Karpas-422 (cell line): ENCODE data around the gene GHRL. TPM values are rescaled to one million over a fixed set of nuclear protein-coding genes. Genes with fewer than 3 reads are reported as not detected.

Experiments
- DNase-seq: peaks from one replicate; pipeline ENCODE4 v3.0.0-alpha.2; 2015
- H2AFZ ChIP-seq: fragments of 200-600 bp; sonication (generic); 2 replicates; pipeline ENCODE4 v1.6.1; 2014; ENCODE audit warnings: antibody characterized with exemption, low read length, mixed read lengths
- H3K27ac ChIP-seq: fragments of 200-600 bp; sonication (generic); 2 replicates; pipeline ENCODE4 v1.5.1; 2014; ENCODE audit warnings: mild to moderate bottlenecking, low read length, moderate library complexity
- H3K27me3 ChIP-seq: fragments of 200-600 bp; sonication (generic); 2 replicates; pipeline ENCODE4 v1.6.1; 2014; ENCODE audit warnings: low read length, mixed read lengths
- H3K36me3 ChIP-seq: fragments of 200-600 bp; sonication (generic); 2 replicates; pipeline ENCODE4 v1.6.1; 2014; ENCODE audit warnings: low read length, mixed read lengths; ENCODE audit not compliant: insufficient read depth
- H3K4me1 ChIP-seq: fragments of 200-600 bp; sonication (generic); 2 replicates; pipeline ENCODE4 v1.6.1; 2014; ENCODE audit warnings: mild to moderate bottlenecking, low read length, mixed read lengths
- H3K4me2 ChIP-seq: fragments of 200-600 bp; sonication (generic); 2 replicates; pipeline ENCODE4 v1.6.1; 2014; ENCODE audit warnings: low read length, low read depth, mild to moderate bottlenecking; ENCODE audit not compliant: poor library complexity, severe bottlenecking
- H3K4me3 ChIP-seq: fragments of 200-600 bp; sonication (generic); 2 replicates; pipeline ENCODE4 v1.5.1; 2014; ENCODE audit warnings: mild to moderate bottlenecking, antibody characterized with exemption, low read length, mixed read lengths
- H3K79me2 ChIP-seq: fragments of 200-600 bp; sonication (generic); 2 replicates; pipeline ENCODE4 v1.6.1; 2014; ENCODE audit warnings: mild to moderate bottlenecking, low read length, mixed read lengths
- H3K9ac ChIP-seq: fragments of 200-600 bp; sonication (generic); 2 replicates; pipeline ENCODE4 v1.6.0; 2014; ENCODE audit warnings: low read length
- H3K9me2 ChIP-seq: fragments of 200-600 bp; sonication (generic), shearing (Covaris generic); replicated peaks from 2 replicates; pipeline ENCODE4 v1.6.0; 2014; ENCODE audit warnings: mild to moderate bottlenecking, low read length, moderate library complexity; ENCODE audit not compliant: insufficient read depth
- H3K9me3 ChIP-seq: fragments of 300-700, 200-600 bp; sonication (generic); 2 replicates; pipeline ENCODE4 v1.6.1; 2014; ENCODE audit warnings: low read length, mixed read lengths
- H4K20me1 ChIP-seq: fragments of 200-600 bp; sonication (generic); 2 replicates; pipeline ENCODE4 v1.6.1; 2014; ENCODE audit warnings: mild to moderate bottlenecking, antibody characterized with exemption, low read length, low read depth; ENCODE audit not compliant: insufficient read depth
- total RNA-seq: library from RNA; depleted of rRNA; stranded (reverse); fragments of >200 nt; shearing (Covaris generic); gene quantifications from 2 replicates; pipeline ENCODE4 v1.2.3, GENCODE V29; 2014; ENCODE audit warnings: low replicate concordance

GHRL gene
- total RNA-seq, 1 experiment from 2014 or later, result 1.1 TPM

DNA sequence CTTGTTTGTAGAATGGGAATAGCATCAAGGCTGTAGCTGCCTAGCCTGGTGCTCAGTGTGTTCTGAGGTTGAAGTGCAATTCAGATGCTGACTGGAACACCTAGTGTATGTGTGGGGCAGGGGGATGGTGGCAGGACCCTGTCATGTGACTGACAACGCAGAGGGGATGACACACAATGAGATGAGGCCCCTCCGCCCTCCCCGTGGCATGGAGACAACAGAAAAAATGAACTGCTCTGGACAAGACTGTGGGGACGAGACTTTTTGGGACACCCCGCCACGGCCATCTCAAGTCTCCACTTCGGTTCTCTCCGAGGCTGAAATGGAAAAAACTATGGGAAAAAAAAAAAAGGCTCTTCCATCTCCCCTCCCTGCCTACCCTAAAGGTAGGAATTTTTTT is 38.6 kb upstream of the GHRL start:
- Histone ChIP-seq H3K27ac (no peak overlapping the region), H3K36me3 (no peaks in the 10 kb centered on the region), H3K79me2 (no peaks in the 10 kb centered on the region), H4K20me1 (no peaks in the 10 kb centered on the region), H3K9ac (no peak overlapping the region), H3K9me2 (no peaks in the 10 kb centered on the region), H3K4me1 (no peaks in the 10 kb centered on the region), H3K27me3 (no peaks in the 10 kb centered on the region), H3K4me2 (no peak overlapping the region), H3K9me3 (no peaks in the 10 kb centered on the region), H2AFZ (no peak overlapping the region), H3K4me3 (no peak overlapping the region)
- DNase-seq, result no peak

DNA sequence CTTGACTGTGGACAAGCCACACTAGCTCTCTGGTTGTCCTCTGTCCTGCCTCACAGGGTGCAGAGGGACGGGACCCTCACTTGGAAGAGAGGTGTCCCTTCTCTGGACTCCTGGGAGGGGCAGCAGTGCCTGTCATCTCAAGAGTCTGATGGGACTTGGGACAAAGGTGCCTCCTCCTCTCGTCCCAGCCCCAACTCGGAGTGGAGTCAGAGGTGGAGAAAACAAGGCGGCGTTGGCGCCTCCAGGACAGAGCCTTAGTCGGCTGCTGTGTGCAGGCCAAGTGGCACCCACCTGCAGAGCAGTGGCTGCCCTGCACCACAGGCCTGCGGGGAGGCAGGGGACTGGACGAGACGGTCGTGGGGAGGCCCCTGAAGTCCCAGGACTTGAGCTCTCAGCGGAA is 37.6 kb upstream of the GHRL start:
- H3K9ac ChIP-seq, result no peak overlapping the region
- no peaks in the 10 kb centered on the region for H4K20me1 ChIP-seq
- H3K27ac ChIP-seq, result no peak overlapping the region
- H3K4me2 ChIP-seq, result no peak overlapping the region
- H3K27me3 ChIP-seq, result no peaks in the 10 kb centered on the region
- no peaks in the 10 kb centered on the region for H3K9me2 ChIP-seq
- H2AFZ ChIP-seq, result no peak overlapping the region
- H3K36me3 ChIP-seq, result no peaks in the 10 kb centered on the region
- no peak for DNase-seq
- no peaks in the 10 kb centered on the region for H3K79me2 ChIP-seq
- no peaks in the 10 kb centered on the region for H3K4me1 ChIP-seq
- H3K4me3 ChIP-seq, result no peak overlapping the region
- no peaks in the 10 kb centered on the region for H3K9me3 ChIP-seq

DNA sequence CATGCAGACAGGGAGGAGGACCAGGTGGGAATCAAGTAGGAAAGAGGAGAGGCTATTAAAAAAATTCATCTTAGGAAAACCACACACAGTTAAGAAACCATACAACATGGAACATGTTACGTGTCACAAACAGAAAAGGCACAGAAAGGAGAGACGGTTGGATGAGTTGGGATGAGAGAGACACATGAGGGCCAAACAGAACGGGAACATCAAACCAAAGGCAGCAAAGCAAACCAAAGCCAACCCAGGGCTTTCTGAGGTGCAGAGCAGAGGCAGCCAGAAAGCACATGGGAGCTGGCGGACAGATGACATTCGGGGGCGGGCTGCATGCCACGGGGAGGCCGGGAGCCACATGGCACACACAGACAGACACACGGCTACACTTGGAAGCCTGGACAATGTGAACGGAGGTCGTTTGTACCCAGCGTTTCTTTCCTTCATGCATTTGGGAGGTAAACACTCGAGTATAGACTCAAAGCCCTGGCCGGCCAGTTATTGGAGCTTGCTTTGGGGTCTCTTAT is 36.8 kb upstream of the GHRL start:
- no peak for DNase-seq
- Histone ChIP-seq H3K79me2 (no peaks in the 10 kb centered on the region), H3K4me2 (no peak overlapping the region), H3K4me3 (no peak overlapping the region), H3K27me3 (no peaks in the 10 kb centered on the region), H3K4me1 (no peaks in the 10 kb centered on the region), H4K20me1 (no peaks in the 10 kb centered on the region), H3K27ac (no peak overlapping the region), H3K9me2 (no peaks in the 10 kb centered on the region), H2AFZ (no peak overlapping the region), H3K9me3 (no peaks in the 10 kb centered on the region), H3K36me3 (no peaks in the 10 kb centered on the region), H3K9ac (no peak overlapping the region)

DNA sequence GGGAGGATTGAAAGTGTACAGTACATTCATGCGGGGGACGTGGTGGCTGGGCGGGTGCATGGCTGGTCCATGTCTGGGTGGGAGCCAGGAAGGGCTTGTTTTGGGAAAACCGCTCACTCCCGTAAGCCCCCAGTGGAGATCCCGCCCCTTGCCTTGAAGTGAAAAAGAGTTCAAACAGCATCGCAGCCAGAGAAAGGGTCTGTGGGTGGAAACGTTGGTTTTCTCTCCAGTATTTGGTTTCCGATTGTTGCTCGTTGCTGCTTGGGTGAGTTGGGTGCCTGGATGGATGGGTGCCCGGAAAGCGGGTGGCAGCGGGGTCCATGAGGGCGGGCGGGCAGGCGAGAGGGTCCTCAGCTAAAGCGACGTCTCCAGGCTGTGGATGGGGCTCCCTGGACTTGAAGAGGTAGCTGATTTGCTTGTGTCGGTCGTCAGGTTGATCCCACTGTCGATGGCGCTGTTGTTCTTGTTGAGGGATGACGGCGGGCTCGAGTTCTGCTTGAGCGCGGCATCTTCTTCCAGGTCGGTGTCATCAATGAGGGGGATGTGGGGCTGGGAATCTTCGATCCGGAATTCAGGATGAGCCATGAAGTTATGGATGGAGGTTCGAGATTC is 35.8 kb upstream of the GHRL start:
- Histone ChIP-seq H3K27ac (no peak overlapping the region), H3K27me3 (no peaks in the 10 kb centered on the region), H3K4me2 (no peak overlapping the region)

DNA sequence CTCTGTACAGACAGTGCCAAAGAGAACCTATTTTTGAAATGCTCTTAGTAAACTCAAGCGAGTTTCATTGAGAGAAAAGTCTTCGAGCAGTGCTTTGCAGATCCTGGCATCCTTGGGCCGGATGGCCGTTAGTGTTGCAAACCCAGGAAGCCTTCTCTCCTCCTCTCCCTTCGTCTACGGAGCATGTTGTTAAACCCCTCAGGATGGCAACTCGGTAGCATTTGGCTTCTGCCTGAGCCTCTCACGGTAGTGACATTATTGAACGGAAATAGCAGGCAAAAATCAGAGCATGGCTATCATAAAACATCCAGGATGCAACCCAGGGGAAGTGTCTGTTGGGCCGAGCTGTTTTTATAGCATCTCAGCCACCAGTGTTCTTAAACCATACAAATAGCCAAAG is 34.8 kb upstream of the GHRL start:
- no peaks in the 10 kb centered on the region for H3K27me3 ChIP-seq
- no peak for DNase-seq

More for the DNA sequence above, 35.8 kb upstream of the GHRL start:
- H4K20me1 ChIP-seq, result no peaks in the 10 kb centered on the region
- H3K4me3 ChIP-seq, result no peak overlapping the region
- H2AFZ ChIP-seq, result no peak overlapping the region
- no peaks in the 10 kb centered on the region for H3K36me3 ChIP-seq
- H3K79me2 ChIP-seq, result no peaks in the 10 kb centered on the region
- no peaks in the 10 kb centered on the region for H3K9me2 ChIP-seq
- H3K9ac ChIP-seq, result no peak overlapping the region
- no peaks in the 10 kb centered on the region for H3K4me1 ChIP-seq
- DNase-seq, result no peak
- H3K9me3 ChIP-seq, result no peaks in the 10 kb centered on the region

DNA sequence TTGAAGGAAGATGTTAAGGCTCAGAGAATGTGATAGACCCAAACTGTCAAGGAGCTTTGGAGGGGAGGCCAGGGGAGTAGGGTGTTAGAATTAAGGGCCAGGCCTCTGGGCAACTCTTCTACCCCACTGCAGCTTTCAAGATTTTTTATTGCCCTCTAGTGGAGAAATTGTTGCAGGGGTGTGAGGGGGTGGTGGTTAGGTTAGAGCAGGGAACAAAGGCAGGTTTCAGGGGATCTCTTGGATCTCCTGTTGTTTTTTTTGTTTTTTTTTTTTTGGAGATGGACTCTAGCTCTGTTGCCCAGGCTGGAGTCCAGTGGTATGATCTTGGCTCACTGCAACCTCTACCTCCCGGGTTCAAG is 29.6 kb upstream of the GHRL start:
- Histone ChIP-seq H3K4me1 (peaks cover 14% of the 10 kb centered on the region), H3K4me3 (no peak overlapping the region), H3K27me3 (no peaks in the 10 kb centered on the region), H3K9me2 (no peaks in the 10 kb centered on the region), H3K27ac (no peak overlapping the region), H2AFZ (no peak overlapping the region), H3K79me2 (peaks cover 30% of the 10 kb centered on the region), H4K20me1 (peaks cover 5% of the 10 kb centered on the region; the same call in 1 of the 2 replicates), H3K9me3 (no peaks in the 10 kb centered on the region), H3K9ac (no peak overlapping the region), H3K4me2 (no peak overlapping the region), H3K36me3 (peaks cover 6% of the 10 kb centered on the region; the same call in 1 of the 2 replicates)
- DNase-seq, result peak; percentile 82

More for the DNA sequence above, 34.8 kb upstream of the GHRL start:
- H3K9me3 ChIP-seq, result no peaks in the 10 kb centered on the region
- H3K4me2 ChIP-seq, result no peak overlapping the region
- no peak overlapping the region for H3K4me3 ChIP-seq
- H3K27ac ChIP-seq, result no peak overlapping the region
- H3K36me3 ChIP-seq, result no peaks in the 10 kb centered on the region
- no peak overlapping the region for H3K9ac ChIP-seq
- no peaks in the 10 kb centered on the region for H3K9me2 ChIP-seq
- no peak overlapping the region for H2AFZ ChIP-seq
- no peaks in the 10 kb centered on the region for H3K4me1 ChIP-seq
- no peaks in the 10 kb centered on the region for H3K79me2 ChIP-seq
- no peaks in the 10 kb centered on the region for H4K20me1 ChIP-seq

DNA sequence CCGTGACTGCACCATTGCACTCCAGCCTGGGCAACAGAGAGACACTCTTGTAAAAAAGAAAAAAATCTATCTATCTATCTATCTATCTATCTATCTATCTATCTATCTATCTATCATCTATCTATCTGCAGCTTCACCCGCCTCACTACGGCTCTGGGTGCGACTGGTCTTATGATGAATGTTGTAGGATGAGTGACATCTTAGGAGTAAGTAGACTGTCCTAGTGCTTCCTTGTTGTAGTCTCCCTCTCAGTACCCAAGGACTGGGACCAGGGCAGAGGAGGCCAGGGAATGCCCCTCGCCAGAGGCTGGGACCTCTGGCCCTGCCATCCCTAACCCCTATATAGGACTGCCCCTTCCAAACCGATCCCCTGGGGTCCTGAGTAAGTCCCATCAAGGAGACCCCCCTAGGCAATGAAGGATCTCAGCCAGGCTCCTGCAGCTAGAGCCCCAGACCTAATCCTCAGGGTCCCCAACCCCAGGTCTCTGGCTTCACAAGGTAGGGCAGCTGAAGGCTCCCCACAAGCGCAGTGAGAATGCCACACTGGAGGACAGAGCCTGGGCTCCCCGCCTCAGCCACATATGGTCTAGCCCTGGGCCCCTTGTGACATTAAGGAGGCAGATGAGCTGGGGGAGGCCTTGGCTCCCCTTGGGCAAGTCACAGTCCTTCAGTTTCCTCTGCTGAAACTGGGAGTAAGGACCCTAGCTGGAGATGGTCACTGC is 29.0 kb upstream of the GHRL start:
- Histone ChIP-seq H3K4me1 (peaks cover 14% of the 10 kb centered on the region), H3K4me2 (peak overlapping the region; percentile 49), H3K9ac (0 out of 2 replicates have a peak overlapping the region, but pooled peaks have one; percentile 15)

DNA sequence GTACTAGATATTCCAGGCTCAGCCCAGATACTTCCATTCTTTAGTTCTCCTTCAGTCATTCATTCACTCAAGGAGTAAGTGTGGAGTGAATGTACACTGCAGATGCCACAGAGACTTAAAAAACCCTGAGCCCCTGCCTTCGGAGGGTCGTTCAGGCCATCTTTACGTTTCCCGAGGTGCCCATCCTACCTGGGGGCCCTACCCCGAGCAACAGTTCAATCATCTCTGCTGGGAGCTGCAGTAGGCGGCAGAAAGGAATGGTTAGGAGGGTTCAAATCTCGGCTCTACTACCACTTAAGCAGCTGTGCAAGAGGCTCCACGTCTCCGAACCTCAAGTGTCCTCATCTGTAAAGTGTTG is 27.6 kb upstream of the GHRL start:
- peak overlapping the region; percentile 80 for H3K4me2 ChIP-seq
- H3K4me3 ChIP-seq, result peak overlapping the region; percentile 80
- H3K4me1 ChIP-seq, result peaks cover 14% of the 10 kb centered on the region
- H2AFZ ChIP-seq, result no peak overlapping the region
- no peaks in the 10 kb centered on the region for H3K27me3 ChIP-seq
- H3K27ac ChIP-seq, result no peak overlapping the region
- no peak for DNase-seq
- peak overlapping the region; percentile 78 for H3K9ac ChIP-seq
- H4K20me1 ChIP-seq, result peaks cover 5% of the 10 kb centered on the region; the same call in 1 of the 2 replicates
- H3K79me2 ChIP-seq, result peaks cover 30% of the 10 kb centered on the region
- no peaks in the 10 kb centered on the region for H3K9me2 ChIP-seq
- no peaks in the 10 kb centered on the region for H3K9me3 ChIP-seq
- peaks cover 6% of the 10 kb centered on the region; the same call in 1 of the 2 replicates for H3K36me3 ChIP-seq

More for the DNA sequence above, 29.0 kb upstream of the GHRL start:
- Histone ChIP-seq H3K9me3 (no peaks in the 10 kb centered on the region), H4K20me1 (peaks cover 5% of the 10 kb centered on the region; the same call in 1 of the 2 replicates), H3K27me3 (no peaks in the 10 kb centered on the region), H3K27ac (no peak overlapping the region), H3K9me2 (no peaks in the 10 kb centered on the region), H2AFZ (no peak overlapping the region), H3K79me2 (peaks cover 30% of the 10 kb centered on the region), H3K4me3 (no peak overlapping the region), H3K36me3 (peaks cover 6% of the 10 kb centered on the region; the same call in 1 of the 2 replicates)
- DNase-seq, result no peak
